Astrocyte of the hippocampus (primary cell): ENCODE results near the gene HELZ.
"Not testable (repeated sequence)": the region's sequence is repeated elsewhere in the genome, so short reads cannot be mapped to it uniquely, and the experiment has no call there.

Experiments
- DNase-seq: peaks from one replicate; pipeline ENCODE4 v3.0.0; 2011; ENCODE audit warnings: low read depth, low spot score

The HELZ gene

DNA sequence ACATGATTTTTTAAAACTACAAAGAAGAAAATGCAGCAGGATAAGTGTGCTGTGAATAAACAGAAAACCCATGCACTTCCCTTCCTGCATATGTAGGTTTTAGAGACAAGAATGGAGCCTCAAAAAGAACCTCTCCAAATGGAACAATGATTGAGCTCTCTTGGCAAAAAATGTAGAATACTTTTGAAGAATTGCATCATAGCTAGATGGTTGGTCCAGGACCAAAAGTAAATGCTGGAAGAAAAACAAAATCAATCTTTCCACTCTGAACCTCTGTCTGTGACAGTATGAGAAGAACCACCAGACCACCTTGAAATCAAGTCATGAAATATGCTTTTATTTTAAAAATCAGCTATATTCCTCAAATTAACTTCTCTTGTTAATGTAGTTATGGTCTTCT, 17.5 kb downstream of the HELZ start:
- no peak for DNase-seq

GRCh38 chr17:67225316-67225715, 19.7 kb downstream of the HELZ start:
- no peak for DNase-seq

- no peak for DNase-seq
These were observed 20.3 kb downstream of the HELZ start for GRCh38 chr17:67224736-67225135.

DNA sequence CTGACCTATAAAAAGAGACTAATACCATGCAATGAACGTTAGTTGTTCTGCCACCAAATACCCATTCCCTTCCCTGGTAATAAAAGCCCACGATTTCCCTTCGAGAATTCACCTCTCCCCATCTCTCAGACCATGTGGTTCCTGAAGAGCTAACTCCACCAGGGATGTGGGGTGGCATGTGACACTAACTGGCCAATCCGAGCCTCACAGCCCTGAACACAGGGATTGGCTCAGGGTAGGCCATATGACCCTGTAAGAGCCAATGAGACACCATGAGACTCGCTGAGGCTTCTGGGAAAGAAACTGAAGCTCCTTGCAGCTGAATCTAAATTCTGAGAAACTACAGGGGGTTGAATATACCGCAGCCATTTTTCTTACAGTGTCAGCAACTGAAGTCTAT, 21.1 kb downstream of the HELZ start:
- no peak for DNase-seq

DNA sequence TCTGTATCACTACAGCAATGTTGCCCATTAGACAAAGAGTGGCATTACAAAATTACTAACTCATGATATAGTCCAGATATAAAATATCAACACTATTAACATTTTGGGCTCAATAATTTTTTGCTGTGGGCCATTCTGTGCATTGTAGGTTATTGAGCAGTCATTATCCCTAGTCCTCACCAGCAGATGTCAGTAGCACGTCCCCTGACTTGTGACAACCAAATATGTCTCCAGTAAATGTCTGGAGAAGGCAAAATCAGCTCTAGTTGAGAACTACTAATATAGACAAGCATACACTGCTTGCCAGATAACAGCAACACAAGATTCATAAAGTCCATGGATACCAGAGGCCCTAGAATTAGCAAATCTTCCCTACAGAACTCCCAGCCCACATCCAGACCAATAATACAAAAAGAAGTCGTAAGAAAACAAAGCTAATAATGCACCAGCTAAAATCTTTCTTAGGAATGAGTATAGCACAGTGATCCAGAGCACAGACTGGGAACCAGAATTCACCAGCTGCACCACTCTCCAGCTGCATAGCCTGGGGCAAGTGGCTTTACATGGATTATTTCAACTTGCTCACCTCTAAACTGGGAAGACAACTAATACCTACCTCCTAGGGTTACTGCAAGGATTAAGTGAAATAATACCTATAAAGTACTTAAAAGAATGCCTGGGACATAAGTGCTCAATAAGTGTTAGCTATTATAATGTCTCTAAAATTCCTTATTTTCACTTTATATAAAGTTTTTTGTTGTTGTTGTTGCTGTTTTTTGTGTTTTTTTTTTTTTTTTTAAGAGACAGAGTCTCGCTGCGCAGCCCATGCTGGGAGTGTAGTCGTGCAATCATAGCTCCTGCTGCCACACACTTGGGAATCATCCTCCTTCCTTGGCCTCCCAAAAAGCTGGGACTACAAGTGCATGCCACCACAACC, 23.7 kb downstream of the HELZ start:
- peak; percentile 58 for DNase-seq

DNA sequence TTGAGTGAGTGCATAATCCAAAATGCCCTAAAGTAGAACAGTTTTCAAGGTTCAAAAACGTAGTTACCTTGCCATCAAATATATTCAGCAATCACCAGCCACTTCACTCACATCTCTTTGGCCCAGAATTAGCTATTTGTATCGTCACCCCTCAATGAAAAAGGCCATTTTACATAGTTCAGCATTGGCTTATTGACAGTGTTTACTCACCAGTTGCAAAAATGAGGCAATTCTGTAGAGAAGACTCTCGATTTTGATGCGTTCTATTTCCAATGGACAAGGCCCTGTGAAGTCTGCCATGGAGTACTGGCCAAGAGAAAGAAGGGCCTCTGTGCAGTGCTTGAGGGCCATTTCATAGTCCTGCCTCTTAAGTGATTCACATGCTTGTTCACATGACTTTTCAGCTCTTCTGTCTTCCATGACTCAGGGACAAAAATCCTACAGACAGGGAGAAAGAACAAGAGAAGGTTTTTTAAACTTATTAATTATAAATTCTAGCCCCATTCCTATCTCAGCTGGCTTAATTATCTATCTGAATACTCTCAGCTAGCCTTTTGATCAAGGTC, 26.5 kb downstream of the HELZ start:
- DNase-seq, result peak; percentile 43

DNA sequence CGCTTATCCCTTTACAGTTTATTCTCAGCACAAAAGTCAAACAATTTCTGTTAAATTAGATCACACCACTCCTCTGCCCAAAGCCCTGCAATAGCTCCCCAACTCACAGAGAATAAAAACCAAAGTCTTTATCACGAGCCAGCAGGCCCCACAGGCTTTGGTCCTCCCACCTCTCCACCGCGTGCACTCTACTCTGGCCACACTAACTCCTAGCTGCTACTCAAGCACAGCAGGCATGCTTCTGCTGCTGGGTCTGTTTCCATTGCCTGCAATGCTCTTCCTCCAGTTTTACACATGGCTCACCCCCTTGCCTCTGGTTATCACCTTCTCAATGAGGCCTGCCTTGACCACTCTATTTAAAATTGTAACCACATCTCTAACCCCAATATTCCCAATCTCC, 27.6 kb downstream of the HELZ start:
- no peak for DNase-seq

DNA sequence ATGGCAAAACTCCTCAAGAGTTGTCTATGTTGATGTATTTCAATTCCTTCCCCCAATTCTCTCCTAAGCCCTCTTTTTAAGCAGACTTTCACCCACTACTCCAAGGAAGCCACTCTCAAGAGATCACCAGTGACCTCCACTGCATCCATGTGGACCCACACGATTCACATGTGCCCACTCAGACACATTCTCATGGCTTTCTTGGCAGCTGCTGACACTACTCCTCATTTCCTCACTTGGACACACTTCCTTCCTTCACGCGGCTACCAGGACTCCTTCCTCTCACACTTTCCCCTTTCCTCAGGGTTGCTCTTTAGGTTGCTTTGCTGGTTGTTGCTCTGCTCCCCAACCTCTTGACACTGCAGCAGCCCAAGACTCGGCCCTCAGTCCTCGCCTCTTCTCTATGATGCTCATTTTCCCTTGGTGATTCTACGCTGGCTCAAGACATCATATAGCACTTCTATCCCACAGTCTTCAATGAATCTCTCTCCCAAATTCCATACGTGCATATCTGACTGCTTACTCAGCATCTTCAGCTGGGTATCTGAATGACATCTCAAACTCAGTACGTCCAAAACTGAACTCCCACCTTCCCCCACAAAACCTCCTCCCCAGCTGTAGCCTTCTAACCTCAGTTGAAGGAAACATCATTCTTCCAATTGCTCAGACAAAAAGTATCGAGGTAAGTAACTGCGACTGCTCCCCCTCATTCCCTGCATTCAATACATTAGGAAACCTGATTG, 28.2 kb downstream of the HELZ start:
- DNase-seq, result no peak

GRCh38 chr17:67215991-67216421, 29.0 kb downstream of the HELZ start:
- no peak for DNase-seq

GRCh38 chr17:67212714-67213417, 32.1 kb downstream of the HELZ start:
- DNase-seq, result peak; percentile 58

DNA sequence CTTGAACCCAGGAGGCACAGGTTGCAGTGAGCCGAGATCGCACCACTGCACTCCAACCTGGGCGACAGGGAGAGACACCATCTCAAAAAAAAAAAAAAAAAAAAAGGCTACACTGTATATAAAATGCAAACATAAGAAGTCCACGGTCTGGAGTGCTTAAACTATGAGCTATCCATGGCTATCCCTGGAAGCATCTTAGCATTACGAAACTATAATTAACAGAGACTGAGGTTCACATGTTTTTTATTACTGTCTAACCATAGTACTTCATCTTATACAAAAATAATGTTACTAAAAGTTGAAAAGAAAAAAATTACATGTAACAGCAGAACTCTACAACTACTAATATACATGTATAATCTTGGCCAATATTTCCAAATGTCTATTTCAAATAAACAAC, 32.8 kb downstream of the HELZ start:
- DNase-seq, result no peak

DNA sequence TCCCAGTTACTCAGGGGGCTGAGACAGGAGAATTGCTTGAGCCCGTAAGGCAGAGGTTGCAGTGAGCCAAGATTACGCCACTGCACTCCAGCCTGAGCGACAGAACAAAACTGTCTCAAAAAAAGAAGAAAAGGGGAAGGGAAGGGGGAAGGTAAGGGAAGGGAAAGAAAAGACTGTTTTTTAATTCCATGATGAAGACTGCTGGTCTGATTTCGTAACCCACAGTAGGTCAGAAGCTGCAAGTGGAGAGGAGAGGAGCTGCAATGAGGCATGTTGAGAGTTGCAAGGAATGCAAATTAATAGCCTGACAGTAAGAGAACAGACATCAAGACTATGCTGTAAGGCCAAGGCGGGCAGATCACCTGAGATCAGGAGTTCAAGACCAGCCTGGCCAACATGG, 33.3 kb downstream of the HELZ start:
- no peak for DNase-seq

- DNase-seq, result no peak
These were observed 34.1 kb downstream of the HELZ start for GRCh38 chr17:67210915-67211314.

DNA sequence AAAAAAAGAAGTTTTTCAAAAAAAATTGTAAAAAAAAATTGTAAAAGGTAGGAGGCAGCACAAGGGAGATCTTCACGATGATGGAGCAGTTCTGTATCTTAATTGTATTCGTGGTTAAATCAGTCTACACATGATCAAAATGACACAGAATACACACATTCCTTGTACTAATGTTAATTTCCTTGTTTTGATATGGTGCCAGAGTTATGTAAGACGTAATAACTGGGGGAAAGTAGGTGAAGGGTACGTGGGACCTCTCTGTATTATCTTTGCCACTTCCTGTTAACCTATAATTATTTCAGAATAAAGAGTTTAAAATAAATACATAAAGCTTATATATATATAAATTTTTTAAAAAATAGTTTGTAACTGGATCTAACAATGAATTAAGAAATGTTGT, 36.8 kb downstream of the HELZ start:
- DNase-seq, result no peak

- no peak for DNase-seq
These were observed 41.2 kb downstream of the HELZ start for GRCh38 chr17:67203818-67204217.

DNA sequence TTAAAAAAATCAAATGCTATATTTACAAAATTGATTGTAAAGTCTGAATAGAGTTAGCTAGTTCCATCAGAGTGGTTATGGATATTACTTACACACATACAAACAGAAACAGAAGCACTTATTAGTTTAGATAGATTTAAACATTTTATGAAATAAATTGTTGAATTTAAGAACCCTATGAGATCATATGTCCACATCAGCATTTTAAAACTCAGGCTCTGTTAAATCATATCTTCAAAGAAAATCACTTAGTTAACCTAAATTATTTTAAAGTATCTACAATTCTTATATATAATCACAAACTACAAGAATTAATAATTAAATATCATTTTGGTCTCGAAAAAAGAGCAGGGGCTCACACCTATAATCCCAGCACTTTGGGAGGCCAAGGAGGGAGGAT, 42.5 kb downstream of the HELZ start:
- DNase-seq, result no peak

GRCh38 chr17:67200727-67201301, 44.2 kb downstream of the HELZ start:
- no peak for DNase-seq

DNA sequence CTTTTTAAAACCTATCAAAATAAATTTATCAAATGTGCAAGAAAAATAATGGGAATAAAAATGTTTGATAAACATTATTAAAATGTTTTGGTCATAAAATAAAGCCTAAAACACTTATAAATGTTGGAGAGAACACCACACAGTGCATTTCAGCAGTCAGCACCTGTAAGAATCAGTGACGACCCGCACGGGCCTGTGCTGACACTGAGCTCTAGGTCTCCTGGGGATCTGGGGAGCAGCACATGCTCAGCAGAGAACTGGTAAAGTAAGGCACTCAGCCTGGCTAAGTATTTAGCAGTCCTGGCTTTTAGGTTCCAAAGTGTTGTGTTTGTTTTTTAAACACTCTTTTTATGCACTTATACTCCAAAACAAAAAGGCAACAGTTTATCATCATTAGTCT, 46.9 kb downstream of the HELZ start:
- no peak for DNase-seq

- not testable (repeated sequence) for DNase-seq
These were observed 48.0 kb downstream of the HELZ start for GRCh38 chr17:67197023-67197422.

DNA sequence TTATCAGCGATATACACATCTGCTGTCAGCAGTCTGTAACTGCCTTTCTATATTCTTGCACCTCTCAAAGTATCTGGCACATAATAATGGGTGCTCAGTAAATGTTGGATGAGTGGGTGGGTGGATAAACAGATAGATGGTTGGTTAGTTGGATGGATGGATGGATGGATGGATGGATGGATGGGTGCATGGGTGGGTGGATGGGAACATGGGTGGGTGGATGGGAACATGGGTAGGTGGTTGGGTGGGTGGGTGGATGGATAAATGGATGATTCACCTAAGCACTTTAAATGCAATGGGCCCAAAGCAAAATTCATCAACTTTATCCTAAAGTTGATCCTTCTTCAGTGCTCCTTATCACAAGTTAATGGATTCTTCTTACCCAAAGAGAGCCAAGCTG, 48.6 kb downstream of the HELZ start:
- DNase-seq, result no peak

GRCh38 chr17:67194134-67194533, 50.9 kb downstream of the HELZ start:
- peak; percentile 82 for DNase-seq

- no peak for DNase-seq
These were observed 57.1 kb downstream of the HELZ start for GRCh38 chr17:67187927-67188326.
